HL-60/S4 (cell line): ENCODE data around the gene MAGEF1.

Source experiments
- in situ Hi-C: fragments of 300-500 bp; cut with MboI; formaldehyde crosslinking; loops from 2 replicates; pipeline ENCODE4 v1.14.3; 2022; ENCODE audit warnings: low sequenced_read_pairs

The MAGEF1 gene

DNA sequence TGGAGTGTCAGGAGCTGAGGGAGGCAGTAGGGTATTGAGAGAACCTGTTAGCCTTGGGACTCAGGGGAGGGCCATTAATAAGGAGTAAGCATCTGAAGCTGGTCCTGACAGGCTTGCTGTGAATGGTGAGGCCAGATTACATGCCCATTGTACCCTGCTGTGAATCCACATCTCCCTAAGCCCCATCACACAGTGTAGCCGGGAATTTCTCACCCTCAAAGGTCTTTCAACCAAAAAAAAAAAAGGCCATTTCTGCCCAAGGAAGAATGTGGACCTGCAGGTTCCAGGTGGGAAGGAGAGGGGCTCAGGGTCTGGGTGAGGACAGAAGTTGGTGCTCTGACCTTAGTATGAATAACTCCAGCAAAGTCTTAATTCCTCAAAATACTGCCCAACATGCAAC is 37.2 kb downstream of the MAGEF1 start:
- in situ Hi-C loops, result no loop called here

- in situ Hi-C loops, result no loop called here
Observed at GRCh38 chr3:184672977-184673870, 38.6 kb downstream of the MAGEF1 start.

- in situ Hi-C loops, result no loop called here
Observed at GRCh38 chr3:184672335-184672734, 39.5 kb downstream of the MAGEF1 start.

DNA sequence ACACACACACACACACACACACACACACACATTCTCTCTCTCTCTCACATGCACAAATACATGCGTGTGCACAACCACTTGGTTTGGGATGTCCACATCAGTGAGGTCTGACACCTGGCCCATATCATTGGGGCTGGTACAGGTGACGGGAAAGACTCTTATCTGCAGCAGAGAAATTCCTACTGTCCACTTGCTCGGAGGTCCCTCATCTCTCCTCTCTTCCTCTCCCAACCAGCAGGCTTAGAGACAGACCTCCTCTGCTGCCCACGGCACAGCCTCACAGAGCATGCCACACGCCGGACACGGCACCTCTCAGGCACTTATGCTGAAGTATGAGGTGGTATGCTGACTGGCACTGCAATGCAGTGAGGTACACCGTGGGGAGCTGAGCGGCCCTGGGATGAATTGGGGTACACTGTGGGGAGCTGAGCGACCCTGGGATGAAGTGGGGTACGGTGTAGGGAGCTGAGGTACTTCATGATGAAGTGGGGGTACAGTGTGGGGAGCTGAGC is 41.7 kb downstream of the MAGEF1 start:
- in situ Hi-C loops, result no loop called here

- in situ Hi-C loops, result no loop called here
Observed at GRCh38 chr3:184669578-184669977, 42.3 kb downstream of the MAGEF1 start.

- in situ Hi-C loops, result no loop called here
Observed at GRCh38 chr3:184666442-184666841, 45.4 kb downstream of the MAGEF1 start.

DNA sequence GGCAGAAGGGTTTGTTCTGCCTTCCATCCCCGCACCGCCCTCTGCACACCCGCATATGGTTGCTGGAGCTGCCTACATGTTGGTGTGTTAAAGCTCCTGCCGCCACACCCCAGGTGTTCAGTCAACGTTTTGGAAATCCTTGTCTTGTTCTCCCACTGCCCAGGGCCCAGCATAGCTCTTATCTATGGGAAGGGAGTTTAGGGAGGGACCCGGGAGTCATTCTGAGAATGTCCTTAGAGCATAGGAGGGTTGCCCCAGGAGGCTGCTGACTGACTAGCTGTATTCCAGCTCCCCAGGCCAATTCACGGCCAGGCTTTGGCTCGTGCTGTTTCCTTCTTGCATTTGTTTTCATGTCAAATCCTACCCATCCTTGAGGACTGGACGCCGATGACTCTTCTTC is 46.8 kb downstream of the MAGEF1 start:
- in situ Hi-C loops, result no loop called here

- in situ Hi-C loops, result no loop called here
Observed at GRCh38 chr3:184663756-184664155, 48.1 kb downstream of the MAGEF1 start.

DNA sequence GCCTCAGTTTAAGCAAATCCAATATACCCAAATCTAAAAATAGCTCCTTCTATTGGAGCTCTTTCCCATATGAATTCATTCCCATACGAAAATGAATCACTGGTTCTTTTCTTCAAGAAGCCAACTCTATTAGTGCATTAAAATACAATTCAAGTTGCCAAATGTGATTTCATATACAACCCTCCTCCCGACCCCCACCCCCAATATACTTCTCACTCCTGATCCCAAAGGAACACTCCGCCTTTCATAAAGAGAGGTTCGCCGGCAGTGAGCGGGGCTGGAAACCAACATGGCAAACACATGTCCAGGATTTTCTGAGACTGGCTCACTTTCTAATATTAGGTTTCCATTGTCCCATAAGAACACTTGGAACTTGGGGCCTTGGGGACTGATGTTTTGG is 48.5 kb downstream of the MAGEF1 start:
- in situ Hi-C loops, result no loop called here

DNA sequence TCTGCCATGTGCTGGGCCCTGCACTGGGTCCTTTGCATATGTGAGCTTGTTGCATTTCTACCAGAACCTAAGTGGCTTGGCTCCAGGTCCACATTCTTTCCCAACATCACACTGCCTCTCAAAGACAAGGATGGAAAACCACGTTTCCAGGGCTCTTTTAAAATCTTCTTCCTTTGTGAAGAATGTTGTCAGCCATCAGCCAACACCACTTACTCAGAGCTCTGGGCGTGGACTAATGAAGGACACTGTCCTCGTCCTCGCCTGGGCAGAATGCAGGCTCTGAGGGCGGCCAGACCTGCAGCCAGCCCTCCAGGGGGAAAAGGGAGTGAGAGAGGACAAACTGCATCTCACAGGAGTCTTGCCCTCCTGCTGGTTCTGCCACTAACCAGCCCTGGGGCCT is 49.7 kb downstream of the MAGEF1 start:
- in situ Hi-C loops, result no loop called here

DNA sequence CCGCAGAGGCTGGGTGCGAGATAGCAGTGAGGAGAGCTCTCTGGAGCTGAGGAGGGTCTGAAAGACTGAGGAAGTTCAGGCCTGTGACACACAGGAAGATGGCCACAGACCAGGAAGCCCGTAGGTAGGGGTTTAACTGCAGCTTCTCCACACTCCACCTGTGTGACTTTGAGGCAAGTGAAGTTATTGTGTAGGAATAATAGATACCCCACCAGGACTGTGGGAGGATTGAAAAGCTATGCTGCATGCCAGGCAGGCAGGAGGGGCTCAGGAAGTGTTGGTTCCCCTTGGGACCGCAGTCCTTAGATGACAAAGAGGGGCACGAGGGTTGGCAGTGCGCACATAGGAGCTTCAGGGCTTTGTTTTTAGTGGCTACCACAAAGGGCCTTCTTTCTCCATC is 50.9 kb downstream of the MAGEF1 start:
- in situ Hi-C loops, result no loop called here
